ENCODE data around the gene SLC25A21.

DNA sequence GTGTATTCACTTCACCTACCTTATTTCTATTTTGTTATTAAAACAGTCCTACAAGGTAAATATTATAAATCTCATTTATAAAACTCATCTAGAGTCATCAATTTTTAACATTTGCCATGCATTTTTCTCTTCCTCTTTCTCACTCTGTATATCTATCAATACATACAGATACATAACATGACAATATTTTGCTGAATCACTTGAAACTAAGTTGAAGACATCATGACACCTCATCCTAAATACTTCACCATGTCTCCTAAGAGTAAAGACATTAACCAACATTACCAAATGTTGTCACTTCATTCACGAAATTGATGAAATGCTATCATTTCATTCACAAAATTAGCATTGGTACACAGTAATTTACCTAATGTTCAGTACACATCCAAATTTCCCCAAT lies 329.0 kb downstream of the SLC25A21 start:
- TF ChIP-seq, protein P1, sequence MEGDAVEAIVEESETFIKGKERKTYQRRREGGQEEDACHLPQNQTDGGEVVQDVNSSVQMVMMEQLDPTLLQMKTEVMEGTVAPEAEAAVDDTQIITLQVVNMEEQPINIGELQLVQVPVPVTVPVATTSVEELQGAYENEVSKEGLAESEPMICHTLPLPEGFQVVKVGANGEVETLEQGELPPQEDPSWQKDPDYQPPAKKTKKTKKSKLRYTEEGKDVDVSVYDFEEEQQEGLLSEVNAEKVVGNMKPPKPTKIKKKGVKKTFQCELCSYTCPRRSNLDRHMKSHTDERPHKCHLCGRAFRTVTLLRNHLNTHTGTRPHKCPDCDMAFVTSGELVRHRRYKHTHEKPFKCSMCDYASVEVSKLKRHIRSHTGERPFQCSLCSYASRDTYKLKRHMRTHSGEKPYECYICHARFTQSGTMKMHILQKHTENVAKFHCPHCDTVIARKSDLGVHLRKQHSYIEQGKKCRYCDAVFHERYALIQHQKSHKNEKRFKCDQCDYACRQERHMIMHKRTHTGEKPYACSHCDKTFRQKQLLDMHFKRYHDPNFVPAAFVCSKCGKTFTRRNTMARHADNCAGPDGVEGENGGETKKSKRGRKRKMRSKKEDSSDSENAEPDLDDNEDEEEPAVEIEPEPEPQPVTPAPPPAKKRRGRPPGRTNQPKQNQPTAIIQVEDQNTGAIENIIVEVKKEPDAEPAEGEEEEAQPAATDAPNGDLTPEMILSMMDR (IDR thresholded peaks at IDR 0.05): no peak
- TF ChIP-seq POLR2A (IDR thresholded peaks at IDR 0.05): no peak

All from ovary (tissue), 3 donors.